Middle frontal gyrus (tissue), 1 donor: Measurements from ENCODE around the gene NUP42.

ENCODE experiments used
- DNase-seq: peaks from one replicate; pipeline ENCODE4 v3.0.0-alpha.2; 2015; ENCODE audit warnings: low spot score; ENCODE audit errors: extremely low spot score

The NUP42 gene

DNA sequence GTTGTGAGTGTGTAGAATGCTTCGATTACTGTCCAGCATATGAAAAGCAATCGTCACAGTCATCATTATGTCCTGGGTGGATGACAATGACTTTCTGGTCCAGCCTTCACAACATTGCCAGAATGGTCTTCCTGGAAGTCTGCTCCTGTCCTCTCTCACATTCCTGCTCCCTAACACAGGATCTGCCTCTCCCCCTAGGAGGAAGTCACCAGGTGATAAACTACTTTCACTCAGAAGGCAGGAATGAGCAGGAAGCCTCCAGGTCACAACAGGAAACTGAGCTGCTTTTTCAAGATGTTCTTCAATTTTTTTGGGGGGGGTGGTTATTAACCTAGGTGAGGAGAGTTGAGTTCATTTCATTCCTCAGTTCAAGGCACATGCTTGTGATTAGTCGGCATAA is 51.1 kb downstream of the NUP42 start:
- DNase-seq = no peak

DNA sequence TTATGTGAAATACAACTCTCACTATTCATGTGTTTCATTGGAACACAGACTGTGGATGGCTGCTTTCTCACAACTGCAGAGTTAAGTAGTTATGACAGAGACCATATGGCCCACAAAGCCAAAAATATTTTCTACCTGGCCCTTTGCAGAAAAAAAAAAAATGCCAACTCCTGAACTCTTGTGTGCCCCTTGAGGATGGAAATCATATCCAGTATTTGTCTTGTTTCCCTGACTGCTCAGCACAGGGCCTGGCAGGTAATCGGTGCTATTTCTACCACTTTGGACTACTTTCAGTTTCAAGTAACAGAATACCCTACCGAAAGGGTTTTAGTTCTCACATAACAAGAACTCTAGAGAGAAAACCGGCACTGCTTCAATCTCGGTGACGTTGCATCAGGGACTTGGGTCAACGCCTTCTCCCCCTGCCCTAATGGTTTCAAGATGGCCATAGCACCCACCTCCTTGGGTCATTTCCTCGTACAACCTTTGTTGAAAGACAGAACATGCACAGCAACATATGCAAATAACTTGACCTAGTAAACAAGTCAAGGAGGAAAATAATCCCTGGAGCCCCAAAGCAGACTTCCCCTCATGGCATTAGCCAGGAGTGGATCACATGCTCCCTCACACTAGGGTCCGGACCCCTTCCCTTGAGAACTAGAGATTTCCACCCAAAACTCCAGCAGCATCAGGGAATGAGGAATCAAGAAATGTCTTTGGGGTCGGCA is 52.9 kb downstream of the NUP42 start:
- no peak for DNase-seq

DNA sequence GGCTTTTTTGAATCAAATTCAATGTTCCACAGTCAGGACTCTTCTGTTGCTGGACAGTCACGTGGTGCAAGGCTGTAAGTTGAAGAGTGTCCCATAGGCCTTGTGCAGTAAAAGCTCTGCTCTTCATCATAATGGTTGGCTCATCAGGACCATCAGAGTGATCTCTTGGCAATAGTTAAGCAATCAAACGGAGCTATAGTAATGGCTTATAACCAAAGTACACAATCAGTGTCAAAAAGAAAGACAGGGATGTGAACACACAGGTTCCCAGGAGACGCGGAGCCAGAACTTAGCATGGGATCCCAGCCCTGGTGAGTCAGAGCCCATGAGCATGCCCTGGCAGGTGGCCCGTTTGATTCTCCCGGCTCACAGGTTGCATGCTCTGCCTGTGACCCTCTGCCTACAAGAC is 54.0 kb downstream of the NUP42 start:
- no peak for DNase-seq

DNA sequence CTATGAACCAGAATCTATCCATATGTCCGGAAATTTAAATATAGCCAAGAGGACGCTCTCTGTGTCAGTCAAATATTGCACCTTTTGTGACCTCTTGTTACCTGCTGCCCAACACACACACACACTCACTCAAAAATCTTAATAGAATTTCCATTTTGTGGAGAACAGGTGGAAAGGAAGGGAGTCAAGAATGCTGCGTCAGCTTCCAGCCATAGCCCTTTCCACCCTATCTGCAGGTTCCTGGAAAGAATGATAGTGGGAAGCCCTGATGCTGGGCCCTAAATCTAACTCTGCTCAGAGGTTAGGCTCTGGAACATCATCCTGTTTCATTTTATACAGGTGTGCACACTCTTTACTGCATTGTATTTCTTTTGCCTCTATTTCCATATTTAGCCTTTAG is 55.2 kb downstream of the NUP42 start:
- no peak for DNase-seq

DNA sequence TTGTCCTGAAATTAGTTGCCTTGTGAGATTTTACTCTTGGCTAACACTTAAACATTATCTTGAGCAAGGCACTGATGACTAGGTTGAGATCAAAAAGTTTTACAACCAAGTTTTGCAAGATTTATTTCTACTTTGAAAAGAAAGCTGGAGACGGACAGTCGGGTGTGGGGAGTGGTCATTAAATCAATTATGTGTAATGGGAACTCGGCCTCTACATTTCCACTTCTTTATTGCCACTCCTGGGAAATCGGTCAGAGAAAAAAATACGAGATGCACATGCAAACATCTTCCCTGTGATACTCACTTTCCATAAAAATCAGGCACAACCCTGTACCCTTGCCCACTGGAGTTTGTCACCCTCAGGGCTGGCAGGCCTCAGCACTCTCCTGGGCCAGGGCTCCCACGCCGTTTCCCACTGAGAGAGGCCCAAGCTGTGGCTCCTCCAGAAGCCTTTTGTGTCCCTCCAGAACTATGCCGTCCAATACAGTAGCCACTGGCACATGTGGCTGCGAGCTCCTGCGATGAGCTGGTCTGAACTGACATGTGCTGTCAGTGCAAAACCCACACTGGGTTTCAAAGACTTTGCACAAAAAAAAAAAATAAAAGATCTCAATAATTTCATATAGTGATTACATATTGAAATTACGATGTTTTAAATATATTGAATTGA is 57.3 kb downstream of the NUP42 start:
- DNase-seq = no peak

DNA sequence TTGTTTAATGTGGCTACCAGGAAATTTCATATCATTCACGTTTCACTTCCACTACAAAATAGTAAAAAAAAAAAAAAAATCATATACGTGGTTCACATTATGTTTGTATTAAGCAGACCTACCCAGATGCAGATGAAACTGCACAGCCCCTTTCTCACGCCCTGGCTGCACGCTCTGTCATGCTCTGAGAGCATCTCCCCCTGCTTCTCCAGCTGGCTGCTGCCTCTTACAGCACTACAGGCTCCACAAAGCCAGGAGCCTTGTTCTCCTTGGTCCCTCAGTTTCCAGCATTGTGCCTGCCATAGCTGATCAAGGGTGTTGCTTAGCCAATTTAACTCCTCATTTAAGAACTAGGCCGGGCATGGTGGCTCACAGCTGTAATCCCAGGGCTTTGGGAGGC is 57.9 kb downstream of the NUP42 start:
- no peak for DNase-seq

DNA sequence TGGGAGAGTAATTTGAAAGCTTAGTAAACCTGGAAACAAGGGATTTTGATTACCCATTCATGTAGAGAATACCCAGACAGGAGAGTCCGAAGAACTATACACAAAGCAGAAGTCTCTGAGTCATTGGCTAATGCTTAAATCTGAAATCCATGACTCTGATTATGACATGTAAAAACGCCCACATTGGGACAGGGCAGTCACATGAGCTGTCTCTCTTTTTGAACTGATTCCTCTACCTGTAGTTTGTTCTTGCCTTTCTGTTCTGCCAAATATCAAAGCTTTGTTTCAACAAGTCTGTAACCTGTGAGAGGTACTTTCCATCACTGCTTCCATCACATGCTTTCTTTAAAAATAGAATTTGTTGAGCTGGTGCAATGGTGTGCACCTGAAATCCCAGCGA is 60.5 kb downstream of the NUP42 start:
- no peak for DNase-seq

DNA sequence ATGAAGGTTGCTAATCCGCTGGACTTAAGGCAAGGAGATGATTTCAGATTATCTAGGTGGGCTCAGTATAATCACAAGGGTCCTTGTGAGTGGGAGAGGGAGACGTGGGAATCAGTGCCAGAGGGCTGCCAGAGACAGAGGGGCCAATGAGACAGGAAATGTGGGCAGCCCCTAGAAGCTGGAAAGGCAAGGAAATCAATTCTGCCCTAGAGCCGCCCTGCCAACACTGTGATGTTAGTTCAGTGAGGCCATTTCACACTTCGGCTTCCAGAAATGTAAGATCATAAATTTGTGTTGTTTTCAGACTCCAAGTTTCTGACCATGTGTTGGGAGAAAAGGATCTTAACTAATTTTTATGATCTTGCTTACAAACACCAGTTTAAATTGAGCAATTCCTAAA is 61.1 kb downstream of the NUP42 start:
- no peak for DNase-seq

DNA sequence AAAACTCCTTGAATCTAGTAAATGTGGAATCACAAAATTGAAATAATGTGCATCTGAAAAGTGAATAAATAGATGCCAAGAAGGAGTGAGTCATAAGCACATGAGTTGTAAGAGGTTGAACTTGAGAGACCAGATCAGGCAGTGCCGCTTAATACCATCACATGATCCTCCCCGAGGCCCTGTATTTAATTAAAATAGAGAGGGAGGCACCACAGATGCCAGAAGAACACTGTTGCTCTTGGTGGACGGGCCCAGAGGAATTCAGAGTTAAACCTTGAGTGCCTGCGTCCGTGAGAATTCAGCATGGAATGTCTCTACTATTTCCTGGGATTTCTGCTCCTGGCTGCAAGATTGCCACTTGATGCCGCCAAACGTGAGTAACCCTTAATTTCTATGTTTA is 64.7 kb downstream of the NUP42 start, which contains the start of gene GPNMB:
GPNMB (plus strand) TSS at position 221 of the 400 bp plus-strand sequence; CDS start at position 304, 83 bp downstream.
- no peak for DNase-seq

DNA sequence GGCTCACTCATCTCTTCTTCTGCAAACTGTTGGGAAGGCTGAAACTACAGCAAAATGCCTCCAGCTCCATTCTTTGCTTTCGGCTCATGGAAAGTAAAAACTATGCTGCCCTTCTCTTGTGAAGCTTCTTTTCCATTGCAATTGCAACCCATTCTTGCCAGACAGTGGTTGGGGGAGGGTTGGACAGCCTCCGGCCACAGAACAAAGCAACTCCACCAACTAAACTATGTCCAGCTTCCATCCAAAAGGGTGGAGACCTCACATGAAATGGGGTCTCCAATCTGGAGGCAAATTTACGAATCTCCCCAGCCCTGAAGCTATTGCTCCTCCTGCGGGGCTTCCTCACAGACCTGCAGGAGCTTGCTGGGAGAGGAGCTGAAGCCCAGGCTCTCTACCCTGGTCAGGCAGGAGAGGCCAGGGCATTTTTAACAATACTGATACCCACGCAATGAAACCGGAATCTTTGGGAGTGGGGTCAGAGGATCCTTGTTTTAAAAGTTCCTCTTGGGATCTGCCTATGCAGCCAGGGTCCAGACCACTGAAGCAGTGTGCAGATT is 65.3 kb downstream of the NUP42 start:
- no peak for DNase-seq

DNA sequence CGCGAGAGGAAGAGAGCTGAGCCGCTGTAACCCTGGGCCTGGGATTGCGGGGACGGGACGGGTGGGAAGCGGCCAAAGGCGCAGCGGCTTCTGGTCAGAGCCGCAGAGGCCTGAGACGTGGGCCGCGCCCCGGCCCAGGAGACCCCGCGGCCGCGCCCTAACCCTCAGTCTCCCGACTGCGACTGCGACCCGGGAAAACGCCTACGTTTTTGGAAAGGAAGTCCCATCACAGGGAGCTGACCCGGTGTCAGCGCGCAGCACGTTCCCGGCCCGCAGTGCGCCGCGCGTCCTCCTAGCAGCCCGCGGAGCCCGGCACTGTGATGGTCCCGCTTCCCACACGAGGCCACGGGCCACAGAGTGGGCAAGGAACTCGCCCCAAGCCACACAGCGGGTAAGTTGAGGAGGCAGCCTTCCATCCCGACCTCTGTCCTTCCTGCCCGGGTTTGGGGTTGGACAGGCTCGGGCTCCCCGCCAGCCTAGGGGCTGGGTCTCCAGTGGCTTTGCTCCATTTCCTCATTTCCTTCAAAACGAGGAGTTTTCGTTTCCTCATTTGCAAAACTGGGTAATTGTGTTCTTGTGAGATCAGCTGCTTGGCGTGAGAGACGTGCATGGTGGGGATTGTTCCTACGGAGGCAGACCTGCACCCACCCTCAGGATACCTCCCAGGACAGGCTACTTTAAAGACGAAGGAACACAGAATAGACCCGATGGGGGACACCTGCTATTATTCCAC is 65.9 kb downstream of the NUP42 start:
- no peak for DNase-seq

DNA sequence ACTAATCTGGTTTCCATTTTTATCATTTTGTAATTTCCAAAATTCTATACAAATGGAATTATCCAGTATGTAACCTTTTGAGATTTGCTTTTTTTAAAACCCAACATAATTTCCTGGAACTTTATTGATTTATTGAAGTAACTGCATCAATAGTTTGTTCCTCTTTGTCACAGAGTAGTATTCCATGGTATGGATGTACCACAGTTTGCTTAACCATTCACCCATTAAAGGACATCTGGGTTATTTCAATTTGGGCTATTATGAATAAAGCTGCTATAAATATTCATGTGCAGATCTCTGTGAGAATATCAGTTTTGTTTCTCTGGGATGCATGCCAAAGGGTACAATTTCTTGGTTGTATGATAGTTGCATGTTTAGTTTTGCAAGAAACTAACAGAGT is 67.6 kb downstream of the NUP42 start:
- DNase-seq = no peak
